ENCODE measurements around the gene PCDHGB3.
"Not testable (repeated sequence)": the region's sequence is repeated elsewhere in the genome, so short reads cannot be mapped to it uniquely, and the experiment has no call there.

The PCDHGB3 gene

GRCh38 chr5:141393267-141393666, 23.2 kb downstream of the PCDHGB3 start:
- DNase-seq: no peak

DNA sequence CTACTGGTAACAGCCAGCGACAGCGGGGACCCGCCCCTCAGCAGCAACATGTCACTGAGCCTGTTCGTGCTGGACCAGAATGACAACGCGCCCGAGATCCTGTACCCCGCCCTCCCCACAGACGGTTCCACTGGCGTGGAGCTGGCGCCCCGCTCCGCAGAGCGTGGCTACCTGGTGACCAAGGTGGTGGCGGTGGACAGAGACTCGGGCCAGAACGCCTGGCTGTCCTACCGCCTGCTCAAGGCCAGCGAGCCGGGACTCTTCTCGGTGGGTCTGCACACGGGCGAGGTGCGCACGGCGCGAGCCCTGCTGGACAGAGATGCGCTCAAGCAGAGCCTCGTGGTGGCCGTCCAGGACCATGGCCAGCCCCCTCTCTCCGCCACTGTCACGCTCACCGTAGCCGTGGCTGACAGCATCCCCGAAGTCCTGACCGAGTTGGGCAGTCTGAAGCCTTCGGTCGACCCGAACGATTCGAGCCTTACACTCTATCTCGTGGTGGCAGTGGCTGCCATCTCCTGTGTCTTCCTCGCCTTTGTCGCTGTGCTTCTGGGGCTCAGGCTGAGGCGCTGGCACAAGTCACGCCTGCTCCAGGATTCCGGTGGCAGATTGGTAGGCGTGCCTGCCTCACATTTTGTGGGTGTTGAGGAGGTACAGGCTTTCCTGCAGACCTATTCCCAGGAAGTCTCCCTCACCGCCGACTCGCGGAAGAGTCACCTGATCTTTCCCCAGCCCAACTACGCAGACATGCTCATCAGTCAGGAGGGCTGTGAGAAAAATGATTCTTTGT, 24.6 kb downstream of the PCDHGB3 start:
- not testable (repeated sequence) for DNase-seq

DNA sequence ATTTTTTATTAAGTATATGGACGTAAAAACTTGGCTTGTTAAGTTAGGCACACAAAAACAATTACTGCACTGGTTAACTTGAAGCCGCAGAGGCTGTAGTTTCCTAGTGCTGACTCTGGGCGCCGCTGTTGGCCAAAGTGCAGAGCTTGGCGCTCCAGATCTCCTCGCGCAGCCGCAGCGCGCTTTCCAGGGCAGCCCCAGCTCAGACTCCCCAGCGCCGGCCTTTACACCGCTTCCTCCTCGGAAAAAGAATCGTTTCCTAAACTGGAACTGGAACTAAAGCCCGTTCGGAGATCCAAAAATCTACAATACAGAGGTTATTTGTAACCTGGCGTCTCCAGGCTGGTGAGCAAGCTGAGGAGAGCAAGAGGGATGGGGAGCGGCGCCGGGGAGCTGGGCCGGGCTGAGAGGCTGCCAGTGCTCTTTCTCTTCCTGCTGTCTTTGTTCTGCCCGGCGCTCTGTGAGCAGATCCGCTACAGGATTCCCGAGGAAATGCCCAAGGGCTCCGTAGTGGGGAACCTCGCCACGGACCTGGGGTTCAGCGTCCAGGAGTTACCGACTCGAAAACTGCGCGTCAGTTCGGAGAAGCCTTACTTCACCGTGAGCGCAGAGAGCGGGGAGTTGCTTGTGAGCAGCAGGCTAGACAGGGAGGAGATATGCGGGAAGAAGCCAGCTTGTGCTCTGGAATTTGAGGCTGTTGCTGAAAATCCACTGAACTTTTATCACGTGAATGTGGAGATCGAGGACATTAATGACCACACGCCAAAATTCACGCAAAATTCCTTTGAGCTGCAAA, 27.9 kb downstream of the PCDHGB3 start, which contains the start of gene PCDHGB5:
Gene PCDHGB5, plus strand, starts transcription at position 192 of the 796 bp plus-strand sequence. Its CDS starts 181 bp downstream, at position 373.
- not testable (repeated sequence) for DNase-seq

GRCh38 chr5:141398608-141399007, 28.6 kb downstream of the PCDHGB3 start:
- DNase-seq: no peak

DNA sequence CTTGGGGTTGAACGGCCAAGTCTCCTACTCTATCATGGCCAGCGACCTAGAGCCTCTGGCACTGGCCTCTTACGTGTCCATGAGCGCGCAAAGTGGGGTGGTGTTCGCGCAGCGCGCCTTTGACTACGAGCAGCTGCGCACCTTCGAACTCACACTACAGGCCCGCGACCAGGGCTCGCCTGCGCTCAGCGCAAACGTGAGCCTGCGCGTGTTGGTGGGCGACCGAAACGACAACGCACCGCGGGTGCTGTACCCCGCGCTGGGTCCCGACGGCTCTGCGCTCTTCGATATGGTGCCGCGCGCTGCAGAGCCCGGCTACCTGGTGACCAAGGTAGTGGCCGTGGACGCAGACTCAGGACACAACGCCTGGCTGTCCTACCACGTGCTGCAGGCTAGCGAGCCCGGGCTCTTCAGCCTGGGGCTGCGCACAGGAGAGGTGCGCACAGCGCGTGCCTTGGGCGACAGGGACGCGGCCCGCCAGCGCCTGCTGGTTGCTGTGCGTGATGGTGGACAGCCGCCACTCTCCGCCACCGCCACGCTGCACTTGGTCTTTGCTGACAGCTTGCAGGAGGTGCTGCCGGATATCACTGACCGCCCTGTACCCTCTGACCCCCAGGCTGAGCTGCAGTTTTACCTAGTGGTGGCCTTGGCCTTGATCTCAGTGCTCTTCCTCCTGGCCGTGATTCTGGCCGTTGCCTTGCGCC, 29.7 kb downstream of the PCDHGB3 start:
- DNase-seq: no peak

- no peak for DNase-seq
These were observed 32.7 kb downstream of the PCDHGB3 start, which contains the start of gene PCDHGA9 for GRCh38 chr5:141402553-141403243. Gene PCDHGA9, plus strand, starts transcription at chr5:141402778. Its CDS starts 175 bp downstream, at chr5:141402953.

DNA sequence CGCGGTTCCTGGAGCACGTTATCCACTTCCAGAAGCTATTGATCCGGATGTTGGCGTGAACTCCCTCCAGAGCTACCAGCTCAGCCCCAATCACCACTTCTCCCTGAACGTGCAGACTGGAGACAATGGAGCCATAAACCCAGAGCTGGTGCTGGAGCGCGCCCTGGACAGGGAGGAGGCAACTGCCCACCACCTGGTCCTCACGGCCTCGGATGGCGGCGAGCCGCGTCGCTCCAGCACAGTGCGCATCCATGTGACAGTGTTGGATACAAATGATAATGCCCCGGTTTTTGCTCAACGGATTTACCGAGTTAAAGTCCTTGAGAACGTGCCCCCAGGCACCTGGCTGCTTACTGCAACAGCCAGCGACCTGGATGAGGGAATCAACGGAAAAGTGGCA, 33.3 kb downstream of the PCDHGB3 start:
- no peak for DNase-seq

GRCh38 chr5:141407790-141408505, 37.9 kb downstream of the PCDHGB3 start, which contains the start of gene PCDHGB6:
Gene PCDHGB6, plus strand, starts transcription at chr5:141408021. Its CDS starts 182 bp downstream, at chr5:141408203.
- DNase-seq: not testable (repeated sequence)

GRCh38 chr5:141409598-141410306, 39.7 kb downstream of the PCDHGB3 start:
- no peak for DNase-seq

DNA sequence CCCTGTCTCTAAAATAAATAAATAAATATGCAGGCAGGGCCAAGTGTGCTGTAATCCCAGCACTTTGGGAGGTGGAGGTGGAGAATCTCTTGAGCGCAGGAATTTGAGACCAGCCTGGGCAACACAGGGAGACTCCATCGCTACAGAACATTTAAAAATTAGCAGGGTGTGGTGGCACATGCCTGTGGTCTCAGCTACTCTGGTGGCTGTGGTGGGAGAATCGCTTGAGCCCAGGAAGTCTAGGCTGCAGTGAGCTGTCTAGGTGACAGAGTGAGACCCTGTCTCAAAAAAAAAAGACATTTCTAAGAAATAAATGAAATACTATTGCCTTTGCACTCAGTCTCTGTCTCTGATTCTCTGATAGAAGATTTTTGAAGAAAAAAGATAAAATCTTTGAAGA, 41.5 kb downstream of the PCDHGB3 start:
- DNase-seq: no peak

DNA sequence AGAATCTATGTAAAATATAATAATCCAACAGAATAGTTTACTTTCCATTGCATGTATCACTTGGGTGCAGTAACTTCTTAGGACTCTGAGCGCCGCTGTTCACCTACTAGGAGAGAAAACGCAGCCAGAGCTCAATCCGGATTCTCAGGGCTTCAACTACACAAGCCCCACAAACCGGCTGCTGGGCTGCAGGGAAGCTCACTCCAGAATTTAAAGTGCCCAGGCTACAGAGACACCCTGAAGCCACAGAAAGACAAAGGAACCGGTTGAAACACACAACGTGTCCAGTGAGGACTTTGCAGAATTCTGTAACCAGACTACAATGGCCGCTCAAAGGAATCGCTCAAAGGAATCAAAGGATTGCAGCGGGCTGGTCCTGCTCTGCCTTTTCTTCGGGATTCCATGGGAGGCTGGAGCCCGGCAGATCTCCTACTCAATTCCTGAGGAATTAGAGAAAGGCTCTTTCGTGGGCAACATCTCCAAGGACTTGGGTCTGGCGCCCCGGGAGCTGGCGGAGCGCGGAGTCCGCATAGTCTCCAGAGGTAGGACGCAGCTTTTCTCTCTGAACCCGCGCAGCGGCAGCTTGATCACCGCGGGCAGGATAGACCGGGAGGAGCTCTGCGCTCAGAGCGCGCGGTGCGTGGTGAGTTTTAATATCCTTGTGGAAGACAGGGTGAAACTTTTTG, 43.0 kb downstream of the PCDHGB3 start, which contains the start of gene PCDHGA10:
Gene PCDHGA10, plus strand, starts transcription at position 134 of the 686 bp plus-strand sequence. Its CDS starts 189 bp downstream, at position 323.
- DNase-seq: peak; percentile 38

DNA sequence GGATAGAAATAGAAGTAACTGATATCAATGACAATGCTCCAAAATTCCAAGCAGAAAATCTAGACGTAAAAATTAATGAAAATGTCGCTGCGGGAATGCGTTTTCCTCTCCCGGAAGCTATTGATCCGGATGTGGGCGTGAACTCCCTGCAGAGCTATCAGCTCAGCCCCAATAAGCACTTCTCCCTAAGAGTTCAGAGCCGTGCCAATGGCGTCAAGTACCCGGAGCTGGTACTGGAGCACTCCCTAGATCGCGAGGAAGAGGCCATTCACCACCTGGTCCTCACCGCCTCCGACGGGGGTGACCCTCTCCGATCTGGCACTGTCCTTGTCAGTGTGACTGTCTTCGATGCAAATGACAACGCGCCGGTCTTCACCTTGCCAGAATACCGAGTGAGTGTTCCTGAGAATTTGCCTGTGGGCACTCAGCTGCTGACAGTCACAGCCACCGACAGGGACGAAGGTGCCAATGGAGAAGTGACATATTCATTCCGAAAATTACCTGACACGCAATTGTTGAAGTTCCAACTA, 43.6 kb downstream of the PCDHGB3 start:
- no peak for DNase-seq

GRCh38 chr5:141414548-141415274, 44.7 kb downstream of the PCDHGB3 start:
- not testable (repeated sequence) for DNase-seq

GRCh38 chr5:141415275-141415618, 45.2 kb downstream of the PCDHGB3 start:
- not testable (repeated sequence) for DNase-seq

DNA sequence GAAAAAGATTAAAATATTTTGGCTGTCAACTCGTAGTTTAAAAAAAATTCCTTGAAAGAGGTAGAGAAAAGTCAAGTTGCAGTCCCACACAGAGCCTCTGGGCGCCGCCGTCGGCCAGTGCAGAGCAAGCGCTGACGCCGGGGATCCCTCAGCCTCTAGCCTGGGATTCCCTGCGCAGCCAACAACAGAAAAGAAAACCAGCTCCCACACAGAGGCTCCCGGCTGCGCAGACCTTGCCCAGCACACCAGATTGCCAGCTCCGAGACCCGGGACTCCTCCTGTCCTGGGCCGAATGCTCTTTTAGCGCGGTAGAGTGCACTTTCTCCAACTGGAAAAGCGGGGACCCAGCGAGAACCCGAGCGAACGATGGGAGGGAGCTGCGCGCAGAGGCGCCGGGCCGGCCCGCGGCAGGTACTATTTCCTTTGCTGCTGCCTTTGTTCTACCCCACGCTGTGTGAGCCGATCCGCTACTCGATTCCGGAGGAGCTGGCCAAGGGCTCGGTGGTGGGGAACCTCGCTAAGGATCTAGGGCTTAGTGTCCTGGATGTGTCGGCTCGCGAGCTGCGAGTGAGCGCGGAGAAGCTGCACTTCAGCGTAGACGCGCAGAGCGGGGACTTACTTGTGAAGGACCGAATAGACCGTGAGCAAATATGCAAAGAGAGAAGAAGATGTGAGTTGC, 47.6 kb downstream of the PCDHGB3 start, which contains the start of gene PCDHGB7:
Gene PCDHGB7, plus strand, starts transcription at position 184 of the 679 bp plus-strand sequence. Its CDS starts 183 bp downstream, at position 367.
- DNase-seq: not testable (repeated sequence)

DNA sequence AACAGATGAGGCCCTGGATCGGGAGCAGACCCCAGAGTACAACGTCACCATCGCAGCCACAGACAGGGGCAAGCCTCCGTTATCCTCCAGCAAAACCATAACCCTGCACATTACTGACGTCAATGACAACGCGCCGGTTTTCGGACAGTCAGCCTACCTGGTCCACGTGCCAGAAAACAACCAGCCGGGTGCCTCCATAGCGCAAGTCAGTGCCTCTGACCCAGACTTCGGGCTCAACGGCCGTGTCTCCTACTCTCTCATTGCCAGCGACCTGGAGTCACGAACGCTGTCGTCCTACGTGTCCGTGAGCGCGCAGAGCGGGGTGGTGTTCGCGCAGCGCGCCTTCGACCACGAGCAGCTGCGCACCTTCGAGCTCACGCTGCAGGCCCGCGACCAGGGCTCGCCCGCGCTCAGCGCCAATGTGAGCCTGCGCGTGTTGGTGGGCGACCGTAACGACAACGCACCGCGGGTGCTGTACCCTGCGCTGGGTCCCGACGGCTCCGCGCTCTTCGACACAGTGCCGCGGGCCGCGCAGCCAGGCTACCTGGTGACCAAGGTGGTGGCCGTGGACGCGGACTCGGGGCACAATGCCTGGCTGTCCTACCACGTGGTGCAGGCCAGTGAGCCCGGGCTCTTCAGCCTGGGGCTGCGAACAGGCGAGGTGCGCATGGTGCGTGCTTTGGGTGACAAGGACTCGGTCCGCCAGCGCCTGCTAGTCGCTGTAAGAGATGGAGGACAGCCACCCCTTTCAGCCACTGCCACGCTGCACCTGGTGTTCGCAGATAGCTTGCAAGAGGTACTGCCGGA, 49.2 kb downstream of the PCDHGB3 start:
- no peak for DNase-seq

- DNase-seq: no peak
These were observed 50.9 kb downstream of the PCDHGB3 start, which contains the start of gene PCDHGA11 for GRCh38 chr5:141420855-141421488. Gene PCDHGA11, plus strand, starts transcription at chr5:141421051. Its CDS starts 177 bp downstream, at chr5:141421228.
